ENCODE measurements around the gene ABTB1. TPM values are rescaled to one million over a fixed set of nuclear protein-coding genes. Genes with fewer than 3 reads are reported as not detected.

ABTB1 gene
- total and polyA plus RNA-seq, 2 of the 13 experiments (the other 11 are each of a cell fraction or from before 2014, with no cell fraction given) = 0.42 to 14.5 TPM

DNA sequence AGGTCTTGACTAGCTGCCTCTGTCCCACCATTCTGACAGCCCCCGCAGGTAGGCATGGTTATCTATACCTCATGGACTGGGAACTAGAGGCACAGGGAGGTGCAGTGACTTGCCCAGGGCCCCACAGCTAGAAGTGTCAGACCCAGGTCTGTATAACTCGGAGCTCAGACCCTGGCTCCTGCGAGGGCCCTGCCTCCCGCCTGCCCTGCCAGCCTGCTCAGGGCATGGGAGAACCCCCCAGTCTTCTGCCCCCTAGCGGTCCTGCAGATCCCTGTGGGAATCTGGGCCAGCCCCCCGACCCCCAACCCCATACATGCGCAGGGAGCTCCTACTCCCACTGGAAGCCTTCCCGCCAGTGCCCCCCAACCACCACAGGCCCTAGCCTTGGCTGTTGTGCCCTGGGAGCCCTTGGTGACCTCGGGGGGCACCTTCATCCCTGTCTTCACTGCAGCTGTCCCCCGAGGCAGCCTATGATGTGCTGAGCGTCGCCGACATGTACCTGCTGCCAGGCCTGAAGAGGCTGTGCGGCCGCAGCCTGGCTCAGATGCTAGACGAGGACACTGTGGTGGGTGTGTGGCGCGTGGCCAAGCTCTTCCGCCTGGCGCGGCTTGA is 6.9 kb downstream of the ABTB1 start:
- Histone ChIP-seq H3K36me3 (replicated peaks in 1 of 2; ENCODE audit: control insufficient read depth in 1 of 2, insufficient read depth in 2 of 2, low read length in 2 of 2) (no peaks in the 10 kb centered on the region), H3K27ac (ENCODE audit: extremely low read length, insufficient read depth, low read length) (no peak overlapping the region), H3K9ac (ENCODE audit: insufficient read depth, low read depth, low read length) (no peak overlapping the region), H3K9me3 (ENCODE audit: low read length) (no peaks in the 10 kb centered on the region), H3K4me2 (ENCODE audit: low read depth, low read length) (no peak overlapping the region), H3K79me2 (ENCODE audit: insufficient read depth, low read length) (no peaks in the 10 kb centered on the region), H2AFZ (ENCODE audit: low read length) (no peak overlapping the region), H3K4me1 (ENCODE audit: insufficient read depth, low read length) (no peaks in the 10 kb centered on the region), H4K20me1 (ENCODE audit: insufficient read depth, low read length) (no peaks in the 10 kb centered on the region), H3K27me3 (ENCODE audit: control insufficient read depth in 1 of 2, insufficient read depth in 2 of 2, low read length in 2 of 2) (no peaks in the 10 kb centered on the region; a peak in 1 of 5 replicates), H3K4me3 (replicated peaks in 1 of 3; ENCODE audit: insufficient read depth in 1 of 3, low read depth in 2 of 3, low read length in 3 of 3) (no peak overlapping the region)
- no peak for DNase-seq (ENCODE audit: low spot score)
- 65% methylated on average over 15 of the region's 21 CpGs for WGBS (ENCODE audit: low lambda C conversion rate)
- no TSS peak for BruUV-seq (replicated peaks)
- FAIRE-seq = no peak
- peak; percentile 32 for ATAC-seq
- POLR2A ChIA-PET = no interaction called here
- in situ Hi-C loops (cut with HindIII; ENCODE audit: extremely low pct_ligation_motif_present, low pct_unique_long_range_greater_than_20kb) (loop anchor here (10.0 kb wide), 1 partner anchor 285 kb away; no protein-coding TSS in a partner anchor), intact Hi-C loops (cut with micrococcal nuclease; ENCODE audit: unreplicated experiment) (no loop called here)
- no peak for TF ChIP-seq JUNB (CRISPR knock-in tag; IDR thresholded peaks at IDR 0.05; ENCODE audit: borderline replicate concordance)
- TF ChIP-seq, protein P1, sequence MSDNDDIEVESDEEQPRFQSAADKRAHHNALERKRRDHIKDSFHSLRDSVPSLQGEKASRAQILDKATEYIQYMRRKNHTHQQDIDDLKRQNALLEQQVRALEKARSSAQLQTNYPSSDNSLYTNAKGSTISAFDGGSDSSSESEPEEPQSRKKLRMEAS (IDR thresholded peaks at IDR 0.05) = no peak
- TF ChIP-seq ZNF446 (CRISPR knock-in tag; IDR thresholded peaks at IDR 0.05) = no peak
- TF ChIP-seq MBD4 (IDR thresholded peaks at IDR 0.05; ENCODE audit: borderline replicate concordance, low read length) = no peak
- 0 out of 2 replicates have a peak, but pooled peaks have one; percentile 13 for TF ChIP-seq HNRNPL (IDR thresholded peaks at IDR 0.05; ENCODE audit: low read depth, low read length)
- TF ChIP-seq DR1 (CRISPR knock-in tag; IDR thresholded peaks at IDR 0.05) = no peak
- peak; percentile 27 for TF ChIP-seq AGO2 (optimal IDR thresholded peaks at IDR 0.05; ENCODE audit: low read depth, low read length)
- TF ChIP-seq, protein P2, sequence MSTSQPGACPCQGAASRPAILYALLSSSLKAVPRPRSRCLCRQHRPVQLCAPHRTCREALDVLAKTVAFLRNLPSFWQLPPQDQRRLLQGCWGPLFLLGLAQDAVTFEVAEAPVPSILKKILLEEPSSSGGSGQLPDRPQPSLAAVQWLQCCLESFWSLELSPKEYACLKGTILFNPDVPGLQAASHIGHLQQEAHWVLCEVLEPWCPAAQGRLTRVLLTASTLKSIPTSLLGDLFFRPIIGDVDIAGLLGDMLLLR (CRISPR knock-in tag; IDR thresholded peaks at IDR 0.05) = no peak
- no peak for TF ChIP-seq NR1H2 (CRISPR knock-in tag; IDR thresholded peaks at IDR 0.05; ENCODE audit: borderline replicate concordance, low read depth)
- no peak for TF ChIP-seq RARG (CRISPR knock-in tag; IDR thresholded peaks at IDR 0.05; ENCODE audit: low read depth)
- no peak for TF ChIP-seq RXRA (CRISPR knock-in tag; IDR thresholded peaks at IDR 0.05)
- TF ChIP-seq, protein P3, sequence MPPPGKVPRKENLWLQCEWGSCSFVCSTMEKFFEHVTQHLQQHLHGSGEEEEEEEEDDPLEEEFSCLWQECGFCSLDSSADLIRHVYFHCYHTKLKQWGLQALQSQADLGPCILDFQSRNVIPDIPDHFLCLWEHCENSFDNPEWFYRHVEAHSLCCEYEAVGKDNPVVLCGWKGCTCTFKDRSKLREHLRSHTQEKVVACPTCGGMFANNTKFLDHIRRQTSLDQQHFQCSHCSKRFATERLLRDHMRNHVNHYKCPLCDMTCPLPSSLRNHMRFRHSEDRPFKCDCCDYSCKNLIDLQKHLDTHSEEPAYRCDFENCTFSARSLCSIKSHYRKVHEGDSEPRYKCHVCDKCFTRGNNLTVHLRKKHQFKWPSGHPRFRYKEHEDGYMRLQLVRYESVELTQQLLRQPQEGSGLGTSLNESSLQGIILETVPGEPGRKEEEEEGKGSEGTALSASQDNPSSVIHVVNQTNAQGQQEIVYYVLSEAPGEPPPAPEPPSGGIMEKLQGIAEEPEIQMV (CRISPR knock-in tag; IDR thresholded peaks at IDR 0.05; ENCODE audit: low read depth) = no peak
- no peak for TF ChIP-seq EHMT2 (IDR thresholded peaks at IDR 0.05; ENCODE audit: borderline replicate concordance, low read depth, low read length)
- TF ChIP-seq, protein P4, sequence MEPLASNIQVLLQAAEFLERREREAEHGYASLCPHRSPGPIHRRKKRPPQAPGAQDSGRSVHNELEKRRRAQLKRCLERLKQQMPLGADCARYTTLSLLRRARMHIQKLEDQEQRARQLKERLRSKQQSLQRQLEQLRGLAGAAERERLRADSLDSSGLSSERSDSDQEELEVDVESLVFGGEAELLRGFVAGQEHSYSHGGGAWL (CRISPR knock-in tag; IDR thresholded peaks at IDR 0.05) = no peak
- TF ChIP-seq ISX (CRISPR knock-in tag; conservative IDR thresholded peaks at IDR 0.05) = no peak
- TF ChIP-seq, protein P5, sequence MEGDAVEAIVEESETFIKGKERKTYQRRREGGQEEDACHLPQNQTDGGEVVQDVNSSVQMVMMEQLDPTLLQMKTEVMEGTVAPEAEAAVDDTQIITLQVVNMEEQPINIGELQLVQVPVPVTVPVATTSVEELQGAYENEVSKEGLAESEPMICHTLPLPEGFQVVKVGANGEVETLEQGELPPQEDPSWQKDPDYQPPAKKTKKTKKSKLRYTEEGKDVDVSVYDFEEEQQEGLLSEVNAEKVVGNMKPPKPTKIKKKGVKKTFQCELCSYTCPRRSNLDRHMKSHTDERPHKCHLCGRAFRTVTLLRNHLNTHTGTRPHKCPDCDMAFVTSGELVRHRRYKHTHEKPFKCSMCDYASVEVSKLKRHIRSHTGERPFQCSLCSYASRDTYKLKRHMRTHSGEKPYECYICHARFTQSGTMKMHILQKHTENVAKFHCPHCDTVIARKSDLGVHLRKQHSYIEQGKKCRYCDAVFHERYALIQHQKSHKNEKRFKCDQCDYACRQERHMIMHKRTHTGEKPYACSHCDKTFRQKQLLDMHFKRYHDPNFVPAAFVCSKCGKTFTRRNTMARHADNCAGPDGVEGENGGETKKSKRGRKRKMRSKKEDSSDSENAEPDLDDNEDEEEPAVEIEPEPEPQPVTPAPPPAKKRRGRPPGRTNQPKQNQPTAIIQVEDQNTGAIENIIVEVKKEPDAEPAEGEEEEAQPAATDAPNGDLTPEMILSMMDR (CRISPR knock-in tag; IDR thresholded peaks at IDR 0.05) = peak; percentile 36
- TF ChIP-seq ZSCAN25 (CRISPR knock-in tag; IDR thresholded peaks at IDR 0.05) = no peak
- CTCF ChIA-PET (ENCODE audit: low intra/inter-chr PET ratio, low total read pairs) = no interaction called here

Measured in HepG2 (cell line).